H1 (cell line): Measurements from ENCODE around the gene GNAQ. TPM values are rescaled to one million over a fixed set of nuclear protein-coding genes. Genes with fewer than 3 reads are reported as not detected.

Experiments
- CTCF ChIA-PET: fragments of 300-600 bp; sonication (Branson Sonifier 250); formaldehyde crosslinking; loops from one replicate; lab custom pipeline; 2021; ENCODE audit not compliant: partially characterized antibody; lab: Charles Lee
- POLR2A ChIA-PET: fragments of 300-600 bp; sonication (Branson Sonifier 250); formaldehyde crosslinking; loops from one replicate; lab custom pipeline; 2021; ENCODE audit warnings: inconsistent platforms; ENCODE audit not compliant: partially characterized antibody; lab: Charles Lee
- DNase-seq, 2 experiments: peaks; one replicate each; pipeline versions ENCODE4 v3.0.0 to v3.0.0-alpha.2; 2010 to 2022; ENCODE audit warnings: low spot score in 2 of 2, low read depth in 1 of 2, mixed read lengths in 1 of 2
- FAIRE-seq: peaks from 2 replicates; lab custom pipeline; 2011; peaks lifted over from hg19 to GRCh38; lab: Jason Lieb, UNC
- H2AFZ ChIP-seq: 2 replicates; pipeline ENCODE4 v1.8.1; 2012; ENCODE audit warnings: low read length, inconsistent platforms
- H2AK5ac ChIP-seq: 2 replicates; pipeline ENCODE4 v1.6.1; 2013; ENCODE audit warnings: low read depth, low read length
- H2BK120ac ChIP-seq: replicated peaks from 2 replicates; pipeline ENCODE3; 2013; ENCODE audit warnings: low read depth, low read length, inconsistent platforms
- H2BK12ac ChIP-seq: 2 replicates; pipeline ENCODE4 v1.6.1; 2013; ENCODE audit warnings: low read depth, low read length
- H2BK15ac ChIP-seq: 2 replicates; pipeline ENCODE4 v1.6.1; 2013; ENCODE audit warnings: low read length
- H2BK20ac ChIP-seq: 2 replicates; pipeline ENCODE4 v1.6.1; 2013; ENCODE audit warnings: low read length
- H2BK5ac ChIP-seq: 2 replicates; pipeline ENCODE4 v1.6.1; 2013; ENCODE audit warnings: low read depth, low read length
- H3K14ac ChIP-seq: 2 replicates; pipeline ENCODE4 v1.6.1; 2013; ENCODE audit warnings: inconsistent platforms; ENCODE audit not compliant: insufficient read length
- H3K18ac ChIP-seq: 2 replicates; pipeline ENCODE4 v1.6.1; 2013; ENCODE audit warnings: low read length; ENCODE audit errors: extremely low read depth
- H3K23ac ChIP-seq: 2 replicates; pipeline ENCODE4 v1.6.1; 2013; ENCODE audit warnings: inconsistent platforms; ENCODE audit not compliant: insufficient read length
- H3K23me2 ChIP-seq: 2 replicates; pipeline ENCODE4 v1.6.1; 2013; ENCODE audit warnings: low read depth, low read length
- H3K27ac ChIP-seq: 2 replicates; pipeline ENCODE4 v1.6.1; 2011; ENCODE audit warnings: low read depth, low read length, inconsistent platforms
- H3K27me3 ChIP-seq, 4 experiments: replicated peaks in 1 of 4; 1 replicate in 1 of 4; 2 replicates in 3 of 4; pipeline versions ENCODE4 v1.6.1 to v1.8.1; 2011 to 2013; ENCODE audit warnings: low read length in 3 of 4, mild to moderate bottlenecking in 3 of 4, inconsistent platforms in 2 of 4, mixed read lengths in 2 of 4, moderate library complexity in 1 of 4; ENCODE audit not compliant: control insufficient read depth in 3 of 4, insufficient read depth in 3 of 4; ENCODE audit errors: extremely low read depth in 1 of 4
- H3K36me3 ChIP-seq, 4 experiments: 2 replicates each; pipeline versions ENCODE4 v1.6.1 to v1.8.1; 2011 to 2013; ENCODE audit warnings: mild to moderate bottlenecking in 4 of 4, low read length in 3 of 4, moderate library complexity in 2 of 4, control low read depth in 1 of 4, inconsistent platforms in 1 of 4; ENCODE audit not compliant: insufficient read depth in 4 of 4, control insufficient read depth in 2 of 4
- H3K4ac ChIP-seq: replicated peaks from 2 replicates; pipeline ENCODE3; 2013; ENCODE audit warnings: low read length, low read depth, mixed read lengths, inconsistent platforms; ENCODE audit not compliant: insufficient read length
- H3K4me1 ChIP-seq, 4 experiments: replicated peaks in 1 of 4; 1 replicate in 1 of 4; 2 replicates in 3 of 4; pipeline versions ENCODE4 v1.6.1 to v1.8.1; 2011 to 2013; ENCODE audit warnings: low read length in 3 of 4, inconsistent platforms in 2 of 4, mixed read lengths in 1 of 4; ENCODE audit not compliant: insufficient read depth in 4 of 4, control insufficient read depth in 3 of 4
- H3K4me2 ChIP-seq, 2 experiments: 2 replicates each; pipeline versions ENCODE4 v1.6.1 to v1.8.1; 2011 to 2013; ENCODE audit warnings: low read depth in 2 of 2, low read length in 2 of 2, control low read depth in 1 of 2, inconsistent platforms in 1 of 2, mild to moderate bottlenecking in 1 of 2; ENCODE audit not compliant: insufficient read depth in 1 of 2
- H3K4me3 ChIP-seq, 4 experiments: fragments of 200-600, 300-600 bp in 1 of 4; sonication (generic), shearing (Covaris generic), sonication (Bioruptor Twin) in 1 of 4; 2 replicates each; pipeline versions ENCODE4 v1.5.1 to v1.8.1; 2011 to 2016; ENCODE audit warnings: low read length in 4 of 4, low read depth in 3 of 4, control low read depth in 2 of 4, inconsistent platforms in 2 of 4, mild to moderate bottlenecking in 2 of 4, mixed read lengths in 1 of 4, moderate library complexity in 1 of 4; ENCODE audit not compliant: insufficient read depth in 2 of 4; ENCODE audit errors: extremely low read depth in 1 of 4
- H3K56ac ChIP-seq: replicated peaks from 2 replicates; pipeline ENCODE3; 2013; ENCODE audit warnings: low read depth, mild to moderate bottlenecking, mixed read lengths, low read length, inconsistent platforms; ENCODE audit not compliant: insufficient read length
- H3K79me1 ChIP-seq: 2 replicates; pipeline ENCODE4 v1.6.1; 2013; ENCODE audit warnings: low read depth, low read length, control low read depth
- H3K79me2 ChIP-seq, 2 experiments: 2 replicates each; pipeline versions ENCODE4 v1.6.1 to v1.8.1; 2012 to 2013; ENCODE audit warnings: low read length in 2 of 2, mild to moderate bottlenecking in 2 of 2, inconsistent platforms in 1 of 2; ENCODE audit not compliant: insufficient read depth in 2 of 2, control insufficient read depth in 1 of 2
- H3K9ac ChIP-seq, 4 experiments: replicated peaks in 1 of 4; 1 replicate in 1 of 4; 2 replicates in 3 of 4; pipeline versions ENCODE4 v1.6.1 to v1.8.1; 2011 to 2013; ENCODE audit warnings: low read depth in 3 of 4, low read length in 3 of 4, control low read depth in 2 of 4, mild to moderate bottlenecking in 2 of 4, moderate library complexity in 2 of 4, inconsistent platforms in 1 of 4; ENCODE audit errors: extremely low read depth in 1 of 4
- H3K9me3 ChIP-seq, 2 experiments: 2 replicates each; pipeline versions ENCODE4 v1.6.1 to v1.8.1; 2012 to 2013; ENCODE audit warnings: mild to moderate bottlenecking in 2 of 2, moderate library complexity in 2 of 2, control low read depth in 1 of 2, inconsistent platforms in 1 of 2, low read depth in 1 of 2, low read length in 1 of 2, mixed read lengths in 1 of 2; ENCODE audit not compliant: insufficient read depth in 2 of 2
- H4K20me1 ChIP-seq, 2 experiments: replicated peaks in 1 of 2; 2 replicates each; pipeline versions ENCODE3 to v1.8.1; 2011 to 2013; ENCODE audit warnings: inconsistent platforms in 2 of 2, low read length in 2 of 2, mild to moderate bottlenecking in 1 of 2; ENCODE audit not compliant: insufficient read depth in 2 of 2, control insufficient read depth in 1 of 2
- H4K5ac ChIP-seq: 2 replicates; pipeline ENCODE4 v1.6.1; 2013; ENCODE audit warnings: low read length, low read depth, mixed read lengths, inconsistent platforms; ENCODE audit not compliant: insufficient read length
- H4K8ac ChIP-seq: 2 replicates; pipeline ENCODE4 v1.8.0; 2013; ENCODE audit warnings: mild to moderate bottlenecking, moderate library complexity, low read length, inconsistent platforms; ENCODE audit not compliant: insufficient read depth; ENCODE audit errors: extremely low read depth
- H4K91ac ChIP-seq: replicated peaks from 2 replicates; pipeline ENCODE3; 2013; ENCODE audit warnings: low read length, mixed read lengths, inconsistent platforms; ENCODE audit not compliant: insufficient read length
- BACH1 ChIP-seq: IDR thresholded peaks from 2 replicates; pipeline ENCODE4 v1.6.1; 2012; ENCODE audit warnings: low read length, improper control_type of control experiment
- CBX8 ChIP-seq: fragments of 300-800, 300-1000 bp; sonication (generic); IDR thresholded peaks from 2 replicates; pipeline ENCODE4 v1.7.1; 2016; ENCODE audit warnings: low read depth, low read length, borderline replicate concordance
- EZH2 ChIP-seq: fragments of 200-600 bp; sonication (generic); IDR thresholded peaks from 2 replicates; pipeline ENCODE4 v1.7.1; 2012; ENCODE audit warnings: low read depth, mild to moderate bottlenecking, moderate library complexity, low read length, inconsistent platforms; ENCODE audit not compliant: severe bottlenecking
- FOSL1 ChIP-seq: IDR thresholded peaks from 2 replicates; pipeline ENCODE4 v1.6.1; 2011; ENCODE audit warnings: mild to moderate bottlenecking, low read depth, low read length, moderate library complexity; ENCODE audit not compliant: insufficient read depth
- GTF2F1 ChIP-seq: IDR thresholded peaks from 2 replicates; pipeline ENCODE4 v1.6.1; 2012; ENCODE audit warnings: low read depth, low read length, improper control_type of control experiment, borderline replicate concordance
- HDAC6 ChIP-seq: IDR thresholded peaks from one replicate; pipeline ENCODE4 v1.7.1; 2012; ENCODE audit warnings: low read depth, mild to moderate bottlenecking, inconsistent platforms, low read length, moderate library complexity
- JUN ChIP-seq: IDR thresholded peaks from 2 replicates; pipeline ENCODE4 v1.6.1; 2011; ENCODE audit warnings: low read depth, mild to moderate bottlenecking, improper control_type of control experiment, low read length
- KDM5A ChIP-seq: fragments of 200-600 bp; IDR thresholded peaks from 2 replicates; pipeline ENCODE4 v1.7.1; 2012; ENCODE audit warnings: mild to moderate bottlenecking, low read length, inconsistent platforms, mixed read lengths
- NANOG ChIP-seq: IDR thresholded peaks from 2 replicates; pipeline ENCODE4 v1.6.1; 2011; ENCODE audit warnings: low read length, low read depth, mild to moderate bottlenecking, inconsistent platforms; ENCODE audit not compliant: insufficient read depth, poor library complexity, severe bottlenecking
- POLR2AphosphoS5 ChIP-seq: IDR thresholded peaks from 2 replicates; pipeline ENCODE4 v1.6.1; 2011; ENCODE audit warnings: low read depth, low read length
- TAF7 ChIP-seq: optimal IDR thresholded peaks from 2 replicates; pipeline ENCODE3; 2011; ENCODE audit warnings: low read depth, mild to moderate bottlenecking, inconsistent platforms, low read length, moderate library complexity, borderline replicate concordance
- WGBS, 2 experiments: shearing (Covaris generic) in 1 of 2; methylation state at CpG; one replicate each; pipeline versions ENCODE4 v1.1.6 to v1.1.7; 2013 to 2015; ENCODE audit warnings: low lambda C conversion rate in 2 of 2, mixed read lengths in 2 of 2, inconsistent platforms in 1 of 2, low coverage in 1 of 2, missing lambda C conversion rate in 1 of 2; ENCODE audit not compliant: insufficient replicate concordance in 2 of 2, insufficient coverage in 1 of 2, insufficient read length in 1 of 2; ENCODE audit errors: extremely low coverage in 1 of 2, missing lambda C conversion rate in 1 of 2; 5-methylcytosine and 5-hydroxymethylcytosine counted together
- polyA plus RNA-seq, 7 experiments: library from polyadenylated mRNA; depleted of rRNA in 3 of 7; stranded (reverse) in 5 of 7; unstranded in 2 of 7; fragments of >200 nt in 5 of 7; fragments of 200-250 nt in 2 of 7; gene quantifications; 1 replicate in 5 of 7; 2 replicates in 1 of 7; 4 replicates in 1 of 7; pipeline versions ENCODE4 v1.2.1 to v1.2.3, GENCODE V29; 2011 to 2013; ENCODE audit warnings: missing spikeins in 2 of 7, mixed read lengths in 2 of 7
- total RNA-seq: library from RNA; stranded (reverse); fragmentation: NEBNext Ultra II Directional; extraction: Animal tissue kit (Norgen Biotek cat#: 25700); gene quantifications from 2 replicates; pipeline ENCODE4 v1.2.1, GENCODE V29; 2021

Gene GNAQ
- total and polyA plus RNA-seq, 2 of the 8 experiments (the other 6 are each of a cell fraction or from before 2014, with no cell fraction given), result 22.8 to 63.8 TPM

DNA sequence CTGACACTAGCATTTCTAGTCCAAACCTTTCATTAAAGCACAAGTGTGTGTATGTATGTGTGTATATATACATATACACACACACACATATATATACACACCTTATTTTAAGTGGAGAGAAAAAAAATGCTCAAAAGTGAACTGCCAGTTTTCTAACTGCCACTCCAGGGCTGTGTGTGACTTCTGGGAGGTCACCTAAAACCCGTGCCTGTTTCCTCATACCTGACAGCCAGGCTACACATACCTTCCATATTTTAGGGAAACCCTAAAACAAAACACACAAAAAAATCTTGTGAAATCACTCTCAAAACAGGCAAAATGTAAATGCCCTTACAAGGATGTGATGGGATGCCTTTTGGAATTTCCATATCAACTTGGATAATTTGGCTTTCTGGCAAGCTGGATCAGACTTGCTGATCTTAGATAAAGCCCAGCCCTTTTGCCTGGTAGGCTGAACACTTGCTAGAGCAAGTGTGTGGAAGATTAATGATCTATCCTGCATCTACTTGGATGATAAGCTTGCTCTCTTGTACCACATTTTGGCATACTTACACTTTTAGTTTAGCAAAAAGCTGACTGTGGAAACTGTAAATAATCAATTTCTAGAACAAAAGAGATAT, 127.8 kb downstream of the GNAQ start:
- no peak overlapping the region for H3K4me3 ChIP-seq
- no peak overlapping the region for H3K9ac ChIP-seq
- H2AFZ ChIP-seq, result no peak overlapping the region
- H3K23me2 ChIP-seq, result no peaks in the 10 kb centered on the region
- FAIRE-seq, result no peak
- no peak overlapping the region for H3K4ac ChIP-seq
- H2BK15ac ChIP-seq, result no peak overlapping the region
- H2BK5ac ChIP-seq, result no peak overlapping the region
- H3K27me3 ChIP-seq, result no peaks in the 10 kb centered on the region
- no peak overlapping the region for H2BK12ac ChIP-seq
- H4K8ac ChIP-seq, result no peak overlapping the region
- peaks cover 0 to 9% of the 10 kb centered on the region in 2 experiments; a peak in 1 of 4 replicates for H3K79me2 ChIP-seq
- H3K14ac ChIP-seq, result no peak overlapping the region
- no peak overlapping the region for H3K56ac ChIP-seq
- no peaks in the 10 kb centered on the region; the same call in 1 of the 2 replicates for H3K79me1 ChIP-seq
- H2AK5ac ChIP-seq, result no peak overlapping the region
- DNase-seq, result no peak
- H3K23ac ChIP-seq, result no peak overlapping the region
- no peak overlapping the region for H2BK20ac ChIP-seq
- no peak overlapping the region for H4K5ac ChIP-seq
- H3K4me1 ChIP-seq, result peaks cover 0 to 5% (median 1%) of the 10 kb centered on the region in 4 experiments; a peak in 1 of 7 replicates
- H4K91ac ChIP-seq, result no peak overlapping the region
- TF ChIP-seq POLR2AphosphoS5, result no peak
- TF ChIP-seq NANOG, result no peak
- TF ChIP-seq EZH2, result no peak
- TF ChIP-seq KDM5A, result no peak
- TF ChIP-seq CBX8, result no peak
- TF ChIP-seq TAF7, result no peak
- no peak for TF ChIP-seq JUN
- no peak for TF ChIP-seq BACH1
- TF ChIP-seq GTF2F1, result no peak
- TF ChIP-seq HDAC6, result no peak
- no peak for TF ChIP-seq FOSL1
- CTCF ChIA-PET, result interaction anchor here (0.7 to 2.6 kb wide), 4 partner anchors 19 to 137 kb away, joined by 4 to 18 read pairs (median 6); no protein-coding TSS in a partner anchor
- H4K20me1 ChIP-seq, result peaks cover 0 to 1% of the 10 kb centered on the region in 2 experiments
- no peak overlapping the region for H2BK120ac ChIP-seq
- no peaks in the 10 kb centered on the region for H3K36me3 ChIP-seq
- no peak overlapping the region for H3K18ac ChIP-seq
- 90% methylated on average over 1 of the region's 1 CpG; no CpG with 5 or more reads in 1 of the 2 experiments for WGBS, 2 experiments
- POLR2A ChIA-PET, result no interaction called here
- H3K9me3 ChIP-seq, result no peaks in the 10 kb centered on the region
- H3K4me2 ChIP-seq, result no peak overlapping the region
- no peak overlapping the region for H3K27ac ChIP-seq
